Measurements from ENCODE around the gene CYLC1.
A peak's percentile ranks its signal among the peaks of the same experiment; 100 is the strongest.

The CYLC1 gene

GRCh38 chrX:83860846-83861245, at the start of gene CYLC1:
Gene CYLC1, plus strand, starts transcription at chrX:83861146. Its CDS starts 37 bp downstream, at chrX:83861183.
- no peak within 1 kb of the TSS for H3K4me3 ChIP-seq (replicated peaks in 1 of 2; ENCODE audit: low read depth in 2 of 2, low read length in 2 of 2)
- DNase-seq (ENCODE audit: low read depth in 2 of 2), result no peak
- no peak for TF ChIP-seq CTCF (IDR thresholded peaks at IDR 0.05; ENCODE audit: low read depth, low read length)

GRCh38 chrX:83819304-83819703, 41.6 kb upstream of the CYLC1 start:
- no peak overlapping the region for H3K4me3 ChIP-seq (replicated peaks in 1 of 2; ENCODE audit: low read depth in 2 of 2, low read length in 2 of 2)
- no peak for TF ChIP-seq CTCF (IDR thresholded peaks at IDR 0.05; ENCODE audit: low read depth, low read length)
- no peak for DNase-seq (ENCODE audit: low read depth in 2 of 2)

- DNase-seq (ENCODE audit: low read depth in 2 of 2), result no peak
- no peak for TF ChIP-seq CTCF (IDR thresholded peaks at IDR 0.05; ENCODE audit: low read depth, low read length)
- H3K4me3 ChIP-seq (replicated peaks in 1 of 2; ENCODE audit: low read depth in 2 of 2, low read length in 2 of 2), result no peak overlapping the region
These were observed 31.1 kb upstream of the CYLC1 start for GRCh38 chrX:83829874-83830273.

- peak; percentile 4 to 38 for DNase-seq (ENCODE audit: low read depth in 2 of 2)
- TF ChIP-seq CTCF (IDR thresholded peaks at IDR 0.05; ENCODE audit: low read depth, low read length), result peak; percentile 72
- H3K4me3 ChIP-seq (replicated peaks in 1 of 2; ENCODE audit: low read depth in 2 of 2, low read length in 2 of 2), result no peak overlapping the region
These were observed 15.5 kb upstream of the CYLC1 start for GRCh38 chrX:83845397-83845796.

- TF ChIP-seq CTCF (IDR thresholded peaks at IDR 0.05; ENCODE audit: low read depth, low read length), result no peak
- no peak overlapping the region for H3K4me3 ChIP-seq (replicated peaks in 1 of 2; ENCODE audit: low read depth in 2 of 2, low read length in 2 of 2)
- DNase-seq (ENCODE audit: low read depth in 2 of 2), result no peak
These were observed 13.6 kb upstream of the CYLC1 start for GRCh38 chrX:83847339-83847738.

- no peak overlapping the region for H3K4me3 ChIP-seq (replicated peaks in 1 of 2; ENCODE audit: low read depth in 2 of 2, low read length in 2 of 2)
- no peak for DNase-seq (ENCODE audit: low read depth in 2 of 2)
- no peak for TF ChIP-seq CTCF (IDR thresholded peaks at IDR 0.05; ENCODE audit: low read depth, low read length)
These were observed 27.6 kb downstream of the CYLC1 start for GRCh38 chrX:83888585-83888984.

- DNase-seq (ENCODE audit: low read depth in 2 of 2), result no peak
- no peak overlapping the region for H3K4me3 ChIP-seq (replicated peaks in 1 of 2; ENCODE audit: low read depth in 2 of 2, low read length in 2 of 2)
- TF ChIP-seq CTCF (IDR thresholded peaks at IDR 0.05; ENCODE audit: low read depth, low read length), result no peak
These were observed 31.5 kb downstream of the CYLC1 start for GRCh38 chrX:83892433-83892832.

Data from cardiac fibroblast (primary cell).